ENCODE data around the gene MAGI2.

Gene MAGI2

DNA sequence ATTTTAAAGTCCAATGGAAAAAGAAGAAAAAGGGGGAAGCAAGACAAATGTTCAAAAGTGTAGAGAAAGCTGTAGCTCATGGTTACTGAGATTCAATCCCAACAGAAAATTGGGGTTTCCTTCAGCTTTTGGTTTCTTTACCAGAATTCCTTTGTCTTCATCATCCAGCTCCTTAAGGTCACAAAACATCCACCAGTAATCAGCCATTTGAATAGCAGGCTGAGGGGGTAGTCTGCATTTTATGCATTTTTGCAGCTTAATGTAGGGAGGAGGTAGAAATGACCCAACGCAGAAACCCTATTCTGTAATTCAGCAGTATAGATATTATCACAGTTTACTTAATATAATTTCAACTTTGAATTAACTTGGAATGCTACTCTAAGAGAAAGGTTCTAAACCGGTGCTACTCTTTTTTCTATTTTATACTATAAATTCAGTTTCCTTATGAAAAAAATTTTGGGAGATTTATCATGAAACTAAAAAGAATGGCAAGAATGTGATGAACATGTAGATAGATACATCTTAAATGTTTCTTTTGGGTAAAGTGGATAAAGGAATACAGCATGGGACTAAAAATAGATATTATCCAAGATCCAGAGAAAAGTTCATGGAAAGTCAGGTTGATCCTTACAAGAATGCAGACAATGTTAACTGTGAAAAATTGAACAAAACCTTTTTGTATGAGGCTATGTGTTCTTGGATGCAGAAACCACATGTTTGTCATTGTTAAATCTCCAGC, 1058.0 kb downstream of the MAGI2 start:
- no peak for DNase-seq

- DNase-seq: no peak
Observed at GRCh38 chr7:78389022-78389421, 1064.4 kb downstream of the MAGI2 start.

- DNase-seq: no peak
Observed at GRCh38 chr7:78386520-78386919, 1066.9 kb downstream of the MAGI2 start.

- no peak for DNase-seq
Observed at GRCh38 chr7:78383096-78383880, 1070.2 kb downstream of the MAGI2 start.

- no peak for DNase-seq
Observed at GRCh38 chr7:78379148-78379547, 1074.3 kb downstream of the MAGI2 start.

DNA sequence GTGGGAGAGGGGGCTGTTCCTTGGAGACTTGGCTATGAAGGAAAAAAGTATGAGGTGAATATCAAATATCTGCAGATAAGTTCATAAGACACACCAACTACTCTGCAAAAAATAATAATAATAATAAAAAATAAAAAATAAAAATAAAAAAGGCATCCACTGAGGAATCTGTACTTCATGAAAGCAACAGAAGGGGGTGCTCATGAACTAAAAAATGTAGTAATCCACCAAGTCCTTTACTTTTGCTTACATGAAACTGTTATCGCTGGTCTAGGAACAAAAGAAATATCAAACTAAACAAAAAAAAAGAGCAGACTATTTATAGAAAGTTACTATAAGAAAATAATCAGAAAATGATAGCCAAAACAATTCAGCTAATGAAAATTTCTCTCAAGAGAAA, 1075.9 kb downstream of the MAGI2 start:
- DNase-seq: no peak

GRCh38 chr7:78370936-78371335, 1082.5 kb downstream of the MAGI2 start:
- DNase-seq: no peak

DNA sequence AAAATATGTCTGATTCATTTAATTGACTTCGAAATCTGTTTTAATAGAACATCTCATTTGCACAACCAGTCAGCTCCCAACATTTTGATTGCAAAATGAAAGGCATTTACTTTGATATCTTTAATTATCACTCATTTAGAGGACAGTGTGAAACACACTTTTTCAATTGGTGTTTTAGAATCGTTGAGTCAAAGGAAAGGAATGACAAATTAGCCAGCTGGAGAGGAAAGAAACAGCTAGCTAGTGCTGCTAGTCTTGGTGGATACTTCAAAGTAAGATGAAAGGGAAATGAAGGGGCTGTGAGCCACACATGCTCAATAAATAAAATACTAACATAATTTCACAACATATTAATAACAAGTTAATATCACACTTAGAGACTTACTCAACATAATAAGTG, 1084.7 kb downstream of the MAGI2 start:
- DNase-seq: no peak

- DNase-seq: no peak
Observed at GRCh38 chr7:78367280-78367773, 1086.1 kb downstream of the MAGI2 start.

DNA sequence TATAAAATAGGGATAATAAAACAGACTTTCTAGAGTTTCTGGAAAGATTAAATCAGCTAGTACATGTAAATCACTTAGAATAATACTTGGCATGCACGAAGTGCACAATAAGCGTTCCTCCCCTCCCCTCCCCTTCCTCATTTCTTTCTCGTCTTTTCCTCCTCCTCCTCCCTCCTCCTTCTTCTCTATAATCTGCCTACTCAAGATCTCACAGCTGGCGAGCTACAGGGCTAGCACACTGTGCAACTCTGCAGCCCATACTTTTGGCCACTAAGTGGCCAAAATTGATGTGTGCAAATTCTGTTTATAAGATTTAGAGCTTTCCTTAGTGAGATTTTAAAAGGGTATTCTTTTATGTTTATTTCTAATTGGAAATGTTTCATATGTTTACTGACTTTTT, 1089.6 kb downstream of the MAGI2 start:
- no peak for DNase-seq

GRCh38 chr7:78359836-78360235, 1093.6 kb downstream of the MAGI2 start:
- DNase-seq: no peak

DNA sequence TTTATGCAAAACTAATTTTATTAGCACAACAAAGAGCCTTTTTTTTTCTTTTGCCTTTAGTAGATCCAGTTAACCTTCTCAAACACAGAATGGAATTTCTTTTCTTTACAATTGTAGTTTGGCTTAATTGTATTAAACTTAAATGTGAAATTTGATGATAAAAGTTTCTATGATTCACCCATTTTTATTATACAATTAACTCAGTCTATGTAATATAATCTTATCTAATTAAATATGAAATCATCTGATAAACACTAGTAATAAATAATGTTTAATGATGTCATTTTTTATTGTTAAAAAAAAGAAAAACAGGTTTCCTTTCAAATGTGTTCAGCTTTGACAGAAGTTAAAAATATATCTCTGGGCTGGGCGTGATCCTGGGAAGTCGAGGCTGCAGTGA, 1095.8 kb downstream of the MAGI2 start:
- DNase-seq: no peak

DNA sequence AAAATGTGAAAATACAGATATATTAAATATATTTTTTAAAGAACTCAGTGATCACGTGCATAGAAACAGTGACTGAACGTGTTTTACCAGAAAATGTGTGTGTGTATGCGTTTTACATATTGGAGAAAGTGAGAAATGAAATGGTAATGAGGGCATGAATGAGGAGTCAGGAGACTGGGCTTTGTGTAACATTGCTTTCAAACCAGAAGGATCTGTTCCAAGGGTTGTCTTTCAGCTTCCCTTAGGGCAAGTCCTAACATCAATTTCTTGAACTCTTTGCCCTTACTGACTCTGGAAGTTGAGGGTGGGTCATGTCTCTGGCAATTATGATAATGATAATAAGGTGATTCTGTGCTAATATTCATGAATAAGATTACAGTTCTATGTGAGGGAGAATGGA, 1097.6 kb downstream of the MAGI2 start:
- no peak for DNase-seq

- no peak for DNase-seq
Observed at GRCh38 chr7:78350926-78351325, 1102.5 kb downstream of the MAGI2 start.

DNA sequence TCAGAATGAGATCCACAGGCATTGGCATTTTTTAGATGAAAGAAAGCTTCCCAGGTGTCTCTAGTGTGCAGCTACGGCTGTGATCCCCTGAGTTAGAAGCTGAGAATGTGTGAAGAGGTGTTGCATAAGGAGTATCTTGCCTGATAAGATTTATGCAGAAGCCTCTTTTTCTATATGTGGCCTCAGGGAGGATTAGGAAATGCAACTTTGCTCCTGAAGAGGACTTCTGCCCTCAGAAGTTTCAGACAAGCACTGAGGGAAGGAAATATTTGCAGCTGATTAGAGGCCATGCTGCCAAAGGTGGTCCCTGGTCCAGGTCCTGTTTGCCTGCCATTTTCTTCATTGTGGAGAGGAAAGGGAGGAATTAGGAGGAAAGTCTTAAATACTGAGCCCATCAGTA, 1103.1 kb downstream of the MAGI2 start:
- DNase-seq: no peak

GRCh38 chr7:78346827-78347226, 1106.6 kb downstream of the MAGI2 start:
- no peak for DNase-seq

DNA sequence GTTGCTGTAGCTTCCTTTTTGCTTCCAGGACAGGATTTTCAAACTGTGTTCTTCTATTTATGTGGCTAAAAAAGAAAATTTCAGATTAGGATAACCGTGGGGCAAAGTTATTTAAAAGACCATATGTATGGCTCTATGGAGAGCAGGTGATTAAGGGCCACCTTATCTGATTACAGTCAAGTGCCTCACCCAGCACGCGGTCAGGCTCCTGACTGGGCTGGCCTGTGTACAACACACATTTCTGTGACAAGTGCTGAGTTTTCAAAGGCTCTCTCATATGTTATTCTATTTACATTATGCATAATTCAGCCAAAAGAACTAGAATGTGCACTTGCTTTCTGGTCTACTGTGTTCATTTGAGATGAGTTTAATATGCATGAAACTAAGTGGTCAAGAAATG, 1107.5 kb downstream of the MAGI2 start:
- DNase-seq: no peak

- no peak for DNase-seq
Observed at GRCh38 chr7:78345293-78345911, 1108.1 kb downstream of the MAGI2 start.

- DNase-seq: no peak
Observed at GRCh38 chr7:78334426-78334825, 1119.0 kb downstream of the MAGI2 start.

- no peak for DNase-seq
Observed at GRCh38 chr7:78333530-78334425, 1119.7 kb downstream of the MAGI2 start.

GRCh38 chr7:78329001-78329655, 1124.3 kb downstream of the MAGI2 start:
- DNase-seq: no peak

DNA sequence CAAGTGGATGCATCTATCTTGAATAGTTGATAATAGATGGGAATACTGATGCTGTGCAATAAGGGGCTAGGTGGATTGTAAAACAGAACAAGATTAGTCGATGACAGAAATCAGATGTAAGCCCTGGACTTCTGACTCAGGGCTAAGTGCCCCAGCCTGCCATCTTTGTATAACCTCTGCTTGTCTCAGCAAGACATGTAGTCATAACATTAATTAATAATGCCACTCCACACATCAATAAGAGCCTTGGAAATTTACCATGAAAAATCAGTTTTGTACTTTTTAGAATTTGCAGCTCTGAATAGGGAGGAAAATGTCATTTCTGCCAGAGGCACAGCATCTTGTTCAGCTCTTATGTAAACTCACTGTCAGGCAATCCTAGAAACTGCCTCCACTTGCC, 1125.7 kb downstream of the MAGI2 start:
- no peak for DNase-seq
